PFSK-1 (cell line): ENCODE data around the gene USP44.

Source experiments
- POLR2AphosphoS5 ChIP-seq: IDR thresholded peaks from 2 replicates; pipeline ENCODE4 v1.6.1; 2012; ENCODE audit warnings: low read depth, mild to moderate bottlenecking, control low read depth, low read length, moderate library complexity
- TAF1 ChIP-seq: IDR thresholded peaks from 2 replicates; pipeline ENCODE4 v1.6.1; 2012; ENCODE audit warnings: low read length, control low read depth, borderline replicate concordance; ENCODE audit not compliant: insufficient read depth
- TF ChIP-seq, protein P1 (sequence below), 2 experiments: IDR thresholded peaks; 2 replicates each; pipeline versions ENCODE4 v1.6.1 to v1.8.0; 2011 to 2012; ENCODE audit warnings: low read depth in 2 of 2, low read length in 2 of 2, control low read depth in 1 of 2, inconsistent platforms in 1 of 2, mild to moderate bottlenecking in 1 of 2, moderate library complexity in 1 of 2; ENCODE audit not compliant: insufficient read depth in 1 of 2

DNA sequence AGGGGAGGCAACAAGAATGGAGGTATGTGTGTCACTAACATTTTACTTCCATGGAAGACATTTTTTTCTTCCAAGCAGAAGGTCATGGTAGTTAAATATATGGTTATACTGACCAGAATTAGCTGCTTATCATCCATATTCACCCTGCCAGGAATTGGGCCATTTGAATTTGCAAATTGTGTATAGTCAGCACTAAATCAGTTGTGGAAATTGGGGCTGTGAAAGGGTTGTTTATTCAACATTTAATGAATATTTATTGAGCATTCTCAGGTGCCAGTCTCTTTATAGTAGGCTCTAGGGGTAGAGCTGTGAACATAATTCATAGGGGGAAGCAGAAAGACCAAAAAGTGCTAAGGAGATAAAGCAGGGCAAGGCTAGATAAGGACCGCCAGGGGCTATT lies 39.3 kb downstream of the USP44 start:
- TF ChIP-seq POLR2AphosphoS5 = no peak
- TF ChIP-seq TAF1 = no peak
- TF ChIP-seq, protein P1, sequence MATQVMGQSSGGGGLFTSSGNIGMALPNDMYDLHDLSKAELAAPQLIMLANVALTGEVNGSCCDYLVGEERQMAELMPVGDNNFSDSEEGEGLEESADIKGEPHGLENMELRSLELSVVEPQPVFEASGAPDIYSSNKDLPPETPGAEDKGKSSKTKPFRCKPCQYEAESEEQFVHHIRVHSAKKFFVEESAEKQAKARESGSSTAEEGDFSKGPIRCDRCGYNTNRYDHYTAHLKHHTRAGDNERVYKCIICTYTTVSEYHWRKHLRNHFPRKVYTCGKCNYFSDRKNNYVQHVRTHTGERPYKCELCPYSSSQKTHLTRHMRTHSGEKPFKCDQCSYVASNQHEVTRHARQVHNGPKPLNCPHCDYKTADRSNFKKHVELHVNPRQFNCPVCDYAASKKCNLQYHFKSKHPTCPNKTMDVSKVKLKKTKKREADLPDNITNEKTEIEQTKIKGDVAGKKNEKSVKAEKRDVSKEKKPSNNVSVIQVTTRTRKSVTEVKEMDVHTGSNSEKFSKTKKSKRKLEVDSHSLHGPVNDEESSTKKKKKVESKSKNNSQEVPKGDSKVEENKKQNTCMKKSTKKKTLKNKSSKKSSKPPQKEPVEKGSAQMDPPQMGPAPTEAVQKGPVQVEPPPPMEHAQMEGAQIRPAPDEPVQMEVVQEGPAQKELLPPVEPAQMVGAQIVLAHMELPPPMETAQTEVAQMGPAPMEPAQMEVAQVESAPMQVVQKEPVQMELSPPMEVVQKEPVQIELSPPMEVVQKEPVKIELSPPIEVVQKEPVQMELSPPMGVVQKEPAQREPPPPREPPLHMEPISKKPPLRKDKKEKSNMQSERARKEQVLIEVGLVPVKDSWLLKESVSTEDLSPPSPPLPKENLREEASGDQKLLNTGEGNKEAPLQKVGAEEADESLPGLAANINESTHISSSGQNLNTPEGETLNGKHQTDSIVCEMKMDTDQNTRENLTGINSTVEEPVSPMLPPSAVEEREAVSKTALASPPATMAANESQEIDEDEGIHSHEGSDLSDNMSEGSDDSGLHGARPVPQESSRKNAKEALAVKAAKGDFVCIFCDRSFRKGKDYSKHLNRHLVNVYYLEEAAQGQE (IDR thresholded peaks at IDR 0.05; ENCODE audit: insufficient read depth in 1 of 2, low read depth in 2 of 2, low read length in 2 of 2) = no peak
